GM21825 (cell line): Measurements from ENCODE around the gene MCAT.
"Not testable (repeated sequence)": the region's sequence is repeated elsewhere in the genome, so short reads cannot be mapped to it uniquely, and the experiment has no call there.

ENCODE experiments used
- ATAC-seq: cut with Tn5 transposase; IDR thresholded peaks from one replicate; pipeline ENCODE4 v1.9.1; 2021; ENCODE audit warnings: mild to moderate bottlenecking, moderate library complexity; ENCODE audit not compliant: unreplicated experiment

Gene MCAT

DNA sequence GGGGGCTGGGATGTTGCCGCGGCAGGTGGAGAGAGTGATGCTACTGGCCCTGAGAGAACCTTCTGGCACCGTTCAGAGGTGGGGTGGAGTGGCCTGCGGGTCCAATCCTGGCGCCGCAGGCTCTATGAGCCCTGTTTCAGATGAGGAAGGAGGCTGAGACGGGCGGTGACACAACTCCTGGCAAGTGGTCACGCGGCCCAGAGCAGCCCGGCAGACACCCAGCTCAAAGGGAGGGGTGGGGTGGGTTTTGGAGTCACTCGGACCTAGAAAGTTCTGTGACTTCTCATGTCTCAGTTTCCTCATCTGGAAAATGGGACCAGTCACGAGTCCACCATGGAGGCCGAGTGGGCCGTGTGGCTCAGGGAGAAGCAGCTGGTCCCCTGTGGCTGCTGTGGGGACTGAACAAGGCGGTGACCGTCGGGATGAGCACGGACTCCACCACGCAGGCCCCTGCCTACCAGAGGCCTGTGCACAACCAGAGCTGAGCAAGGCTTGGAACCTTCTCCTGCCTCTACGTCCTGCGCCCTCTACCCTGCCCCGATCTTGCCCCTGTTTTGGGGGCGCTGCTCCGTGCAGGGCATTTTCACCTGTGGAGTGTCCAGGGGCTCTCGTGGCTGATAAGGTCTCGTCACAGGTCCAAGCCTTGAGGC is 11.8 kb upstream of the MCAT start:
- ATAC-seq, result no peak

GRCh38 chr22:43153899-43154298 is 10.7 kb upstream of the MCAT start:
- ATAC-seq, result no peak

DNA sequence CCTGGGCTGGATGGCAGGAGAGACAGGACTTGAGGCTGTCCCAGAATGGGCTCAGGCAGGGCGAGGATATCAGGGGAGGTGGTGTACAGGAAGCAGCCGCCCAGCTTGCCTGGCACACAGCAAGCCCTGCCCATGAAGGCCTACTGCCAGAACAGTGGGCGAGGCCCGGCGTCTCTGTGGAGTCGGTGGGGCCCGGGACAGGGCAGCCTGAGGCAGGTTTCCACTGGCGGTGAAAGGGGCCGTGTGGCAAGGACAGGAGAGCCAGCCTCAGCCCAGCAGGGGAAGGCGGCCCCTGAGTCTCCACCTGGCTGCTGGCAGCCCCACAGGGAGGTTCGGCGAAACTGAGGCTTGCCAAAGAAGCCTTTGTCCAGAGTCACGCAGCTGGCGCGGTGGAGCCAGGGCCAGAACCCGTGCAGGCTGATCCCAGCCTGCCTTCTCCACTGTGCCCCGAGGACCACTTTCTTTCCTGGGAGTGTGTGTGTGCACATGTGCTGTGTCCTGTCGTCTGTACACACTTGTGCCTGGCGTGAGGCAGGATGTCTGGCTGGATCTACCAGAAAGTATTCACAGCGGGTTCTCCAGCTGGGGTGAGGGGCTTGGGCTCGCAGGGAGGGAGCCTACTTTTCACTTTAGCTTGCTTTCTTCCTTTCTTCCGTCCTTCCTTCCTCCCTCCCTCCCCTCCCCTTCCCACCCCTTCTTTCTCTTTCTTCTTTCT is 9.3 kb upstream of the MCAT start:
- no peak for ATAC-seq

GRCh38 chr22:43152003-43152356 is 8.8 kb upstream of the MCAT start:
- ATAC-seq, result no peak

- no peak for ATAC-seq
Observed at GRCh38 chr22:43151251-43152002, 8.2 kb upstream of the MCAT start, which contains the start of gene TSPO. Gene TSPO, plus strand, starts transcription at chr22:43151559. Its CDS starts 7,680 bp downstream, at chr22:43159239.

DNA sequence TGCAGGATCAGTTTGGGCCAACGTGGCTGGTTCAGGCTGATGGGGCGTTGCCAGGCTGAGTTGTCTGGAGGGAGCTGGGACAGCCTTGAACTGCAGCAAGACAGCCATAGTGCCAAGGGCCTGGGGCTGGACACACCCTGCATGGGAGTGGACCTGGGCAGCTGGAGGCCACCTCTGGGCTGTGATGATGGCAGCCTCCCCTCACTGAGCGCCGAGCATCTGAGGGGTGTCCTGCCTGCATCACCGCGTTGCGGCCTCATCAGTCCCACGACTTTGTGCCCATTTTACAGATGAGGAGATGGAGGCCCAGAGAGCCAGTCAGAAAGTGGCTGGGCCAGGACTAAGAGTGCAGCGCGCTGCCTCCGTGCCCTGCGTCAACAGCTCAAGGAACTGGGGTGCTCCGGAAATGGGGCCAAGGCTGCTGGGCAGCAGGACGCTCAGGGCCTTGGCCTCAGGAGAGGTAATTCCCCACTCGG is 7.6 kb upstream of the MCAT start:
- ATAC-seq, result no peak

DNA sequence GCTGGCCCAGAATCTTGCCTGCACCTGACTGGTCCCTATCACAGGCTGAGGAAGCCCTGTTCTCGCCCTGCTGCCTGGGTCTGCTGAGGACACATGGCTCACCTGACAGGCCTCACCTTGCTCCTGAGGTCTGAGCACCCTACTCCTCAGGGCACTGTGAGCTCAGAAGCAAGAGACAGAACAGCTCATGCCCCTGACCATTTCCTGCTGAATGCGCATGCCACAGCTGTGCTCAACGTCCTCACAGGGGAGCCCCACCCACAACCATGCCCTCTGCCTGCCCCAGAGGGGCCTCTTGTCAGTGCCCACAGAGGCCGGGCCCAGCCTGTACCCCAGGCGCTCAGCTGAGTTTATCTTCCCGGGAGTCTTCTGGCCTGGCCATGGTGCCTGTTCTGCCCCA is 5.4 kb upstream of the MCAT start:
- no peak for ATAC-seq

- ATAC-seq, result no peak
Observed at GRCh38 chr22:43147821-43148220, 4.6 kb upstream of the MCAT start.

DNA sequence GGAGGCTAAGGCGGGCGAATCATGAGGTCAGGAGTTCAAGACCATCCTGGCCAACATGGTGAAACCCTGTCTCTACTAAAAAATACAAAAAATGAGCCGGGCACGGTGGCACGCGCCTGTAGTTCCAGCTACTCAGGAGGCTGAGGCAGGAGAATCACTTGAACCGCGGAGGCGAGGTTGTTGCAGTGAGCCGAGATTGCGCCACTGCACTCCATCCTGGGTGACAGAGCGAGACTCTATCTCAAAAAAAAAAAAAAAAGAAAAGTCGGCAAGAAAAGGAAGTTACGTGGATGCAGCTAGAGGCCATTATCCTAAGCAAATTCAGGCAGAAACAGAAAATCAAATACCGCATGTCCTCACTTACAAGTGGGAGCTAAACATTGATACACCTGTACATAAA is 3.1 kb upstream of the MCAT start:
- not testable (repeated sequence) for ATAC-seq

DNA sequence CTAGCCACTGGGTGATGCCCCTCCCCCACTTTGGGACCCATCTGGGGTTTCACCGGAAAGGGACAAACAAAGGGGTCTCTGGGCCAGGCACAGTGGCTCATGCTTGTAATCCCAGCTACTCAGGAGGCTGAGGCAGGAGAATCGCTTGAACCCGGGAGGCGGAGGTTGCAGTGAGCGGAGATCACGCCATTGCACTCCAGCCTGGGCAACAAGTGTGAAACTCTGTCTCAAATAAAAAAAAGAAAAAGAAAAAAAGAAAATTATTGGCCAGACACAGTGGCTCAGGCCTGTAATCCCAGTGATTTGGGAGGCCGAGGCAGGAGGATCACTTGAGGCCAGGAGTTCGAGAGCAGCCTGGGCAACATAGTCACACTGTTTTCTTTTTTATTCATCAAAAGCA is 2.2 kb upstream of the MCAT start:
- ATAC-seq, result not testable (repeated sequence)

- ATAC-seq, result no peak
Observed at GRCh38 chr22:43144949-43145348, 1.8 kb upstream of the MCAT start.

DNA sequence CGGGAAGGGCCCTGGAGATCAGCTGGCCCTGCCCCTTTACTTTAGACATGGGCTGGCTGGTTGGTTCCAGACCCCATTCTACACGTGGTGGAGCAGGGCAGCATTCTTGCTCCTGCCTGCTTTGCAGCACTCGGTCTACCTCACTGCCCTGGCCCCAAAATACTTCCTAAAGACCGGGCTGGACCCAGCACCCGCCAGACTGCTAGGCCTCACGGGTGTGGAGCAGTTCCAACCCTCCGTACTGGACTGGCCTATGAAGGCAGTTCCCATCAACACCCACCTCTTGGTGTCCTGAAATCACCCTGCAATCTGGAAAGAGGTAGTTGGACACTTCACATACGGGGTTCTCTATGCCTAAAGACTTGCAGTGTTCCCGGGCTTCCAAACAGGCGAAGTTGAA is 6.4 kb downstream of the MCAT start:
- ATAC-seq, result no peak

GRCh38 chr22:43136255-43136654 is 6.9 kb downstream of the MCAT start:
- no peak for ATAC-seq

DNA sequence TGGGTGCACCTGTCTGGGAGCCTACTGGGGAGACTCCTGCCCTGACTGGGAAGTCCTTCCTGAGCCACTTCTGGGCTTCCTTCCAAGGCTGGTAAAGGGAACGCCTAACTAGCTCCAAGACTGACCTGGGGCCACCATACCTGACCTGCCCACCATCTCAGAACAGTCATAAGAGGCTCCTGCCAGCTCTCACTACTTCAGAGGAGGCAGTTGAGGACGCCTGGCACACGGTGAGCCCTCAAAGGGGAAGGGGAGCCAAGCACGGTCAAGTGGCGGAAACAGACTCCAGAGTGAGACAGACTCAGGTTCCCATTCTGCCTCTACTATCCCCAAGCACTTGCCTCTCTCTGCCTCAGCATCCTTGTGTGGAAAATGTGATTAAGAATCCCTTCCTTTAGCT is 7.6 kb downstream of the MCAT start:
- ATAC-seq, result no peak

DNA sequence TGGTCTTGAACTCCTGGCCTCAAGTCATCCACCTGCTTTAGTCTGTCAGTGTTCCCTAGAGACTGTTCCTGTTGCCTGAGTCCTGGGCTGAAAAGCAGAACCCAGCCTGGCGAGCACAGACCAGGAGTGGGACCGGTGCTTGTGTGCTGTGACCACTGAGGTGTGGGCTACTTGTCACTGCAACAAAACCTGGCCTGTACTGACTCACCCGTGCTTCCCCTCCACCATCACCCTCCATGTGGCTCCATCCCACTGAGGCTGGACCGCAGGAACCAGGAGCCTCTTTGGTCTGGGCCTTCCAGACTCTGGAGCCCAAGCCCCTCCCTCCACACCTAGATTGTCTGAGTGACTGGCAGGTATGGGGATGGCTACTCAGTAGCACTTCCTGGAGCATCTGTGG is 8.6 kb downstream of the MCAT start:
- no peak for ATAC-seq

DNA sequence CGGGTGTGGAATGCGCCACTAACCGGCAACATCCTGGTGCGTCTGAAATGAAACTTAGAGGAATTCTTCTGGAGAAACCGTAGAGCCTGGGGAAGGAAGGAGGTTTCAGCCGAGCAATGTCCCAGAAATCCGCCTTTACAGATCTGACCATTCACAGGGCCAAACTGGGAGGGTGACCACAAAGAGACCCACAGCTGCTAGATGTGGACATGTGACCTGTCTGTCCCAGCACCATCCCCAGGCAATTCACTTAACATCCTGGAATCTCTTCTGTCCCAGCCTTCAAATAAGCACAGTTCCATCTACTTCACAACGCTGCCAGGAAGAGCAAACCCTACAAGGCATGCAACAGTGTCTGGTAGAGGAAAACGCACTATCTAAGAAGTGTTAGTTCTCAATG is 9.8 kb downstream of the MCAT start:
- ATAC-seq, result no peak

DNA sequence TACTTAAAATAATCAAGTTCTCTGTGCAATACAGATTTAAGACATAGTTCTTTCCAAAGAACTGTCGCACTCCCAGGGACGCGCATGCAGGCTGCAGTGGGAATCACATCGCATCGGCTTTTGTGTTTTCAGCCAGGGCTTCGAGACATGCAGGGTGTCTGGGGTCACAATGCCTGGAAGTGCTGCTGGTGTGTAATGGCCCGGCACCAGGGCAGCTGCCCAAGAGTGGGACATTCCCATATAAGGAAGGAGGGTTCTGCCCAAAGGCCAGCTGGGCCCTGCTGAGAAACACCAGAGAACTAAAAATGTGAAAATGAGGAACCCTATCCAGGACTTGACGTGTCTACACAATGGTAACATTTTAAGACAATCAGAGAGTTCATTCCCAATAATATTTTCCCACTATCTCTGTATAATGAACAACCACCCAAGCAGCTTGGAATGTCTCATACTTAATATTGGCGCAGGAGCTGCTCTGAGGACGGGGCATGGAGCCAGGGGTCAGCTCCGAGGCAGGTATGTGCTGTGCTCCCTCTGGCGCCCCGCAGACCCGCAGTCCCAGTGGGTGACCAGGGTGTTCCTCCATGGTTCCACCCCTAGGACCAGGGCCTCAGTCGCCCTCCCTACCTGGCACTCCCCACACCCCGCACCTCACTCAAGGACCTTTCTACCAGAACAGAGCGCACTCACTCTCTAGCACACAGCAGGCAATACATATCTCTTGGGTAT is 11.3 kb downstream of the MCAT start:
- ATAC-seq, result no peak

- ATAC-seq, result no peak
Observed at GRCh38 chr22:43129426-43130425, 13.5 kb downstream of the MCAT start.

- ATAC-seq, result no peak
Observed at GRCh38 chr22:43128928-43129424, 14.2 kb downstream of the MCAT start.

- ATAC-seq, result no peak
Observed at GRCh38 chr22:43128116-43128515, 15.1 kb downstream of the MCAT start.
